K562 (cell line): ENCODE data around the gene REEP2. TPM values are rescaled to one million over a fixed set of nuclear protein-coding genes. Genes with fewer than 3 reads are reported as not detected.

Experiments
- CTBP1 ChIP-seq: fragments of 450-650 bp; IDR thresholded peaks from 2 replicates; pipeline ENCODE4 v1.6.1; 2016; ENCODE audit warnings: borderline replicate concordance
- ESRRB ChIP-seq: fragments of 250-450 bp; sonication (Bioruptor Pico); IDR thresholded peaks from 2 replicates; pipeline ENCODE4 v1.5.0; 2020; ENCODE audit warnings: mild to moderate bottlenecking, moderate library complexity, borderline replicate concordance
- POLR2A ChIP-seq: fragments of 450-650 bp; conservative IDR thresholded peaks from 2 replicates; pipeline ENCODE4 v1.6.1; 2016
- RBM22 ChIP-seq: fragments of 200-400 bp; formaldehyde crosslinking; IDR thresholded peaks from 2 replicates; pipeline ENCODE4 v1.6.1; 2018; ENCODE audit warnings: low read length, low read depth; ENCODE audit not compliant: poor library complexity, severe bottlenecking
- TAF15 ChIP-seq: fragments of 200-400 bp; formaldehyde crosslinking; IDR thresholded peaks from 2 replicates; pipeline ENCODE4 v1.6.1; 2017; ENCODE audit warnings: mild to moderate bottlenecking, low read depth, low read length, moderate library complexity
- polyA plus RNA-seq, 8 experiments: library from polyadenylated mRNA; depleted of rRNA in 4 of 8; stranded (reverse) in 5 of 8; unstranded in 3 of 8; fragments of >200 nt; fragmentation: Nextera tagmentation in 2 of 8; fragmentation: Illumina TruSeq in 1 of 8; extraction: Ambion mirVana in 2 of 8; extraction: Trizol in 1 of 8; gene quantifications; 2 replicates each; pipeline versions ENCODE4 v1.2.1 to v1.2.3, GENCODE V29; 2011 to 2014; ENCODE audit warnings: inconsistent platforms in 1 of 8, missing spikeins in 1 of 8
- total RNA-seq, 7 experiments: library from RNA; depleted of rRNA in 6 of 7; stranded (reverse); fragments of >200 nt in 6 of 7; fragmentation: Illumina TruSeq in 2 of 7; extraction: Trizol in 2 of 7; gene quantifications; 2 replicates each; pipeline versions ENCODE4 v1.2.1 to v1.2.3, GENCODE V29; 2011 to 2021; ENCODE audit warnings: low replicate concordance in 1 of 7
- TF ChIP-seq, protein P1 (sequence below), 2 experiments: fragments of 450-650 bp in 1 of 2; IDR thresholded peaks; 2 replicates each; pipeline ENCODE4 v1.6.1; 2011 to 2017; ENCODE audit warnings: low read depth in 2 of 2, antibody characterized with exemption in 1 of 2, borderline replicate concordance in 1 of 2, low read length in 1 of 2, mild to moderate bottlenecking in 1 of 2, mixed read lengths in 1 of 2; ENCODE audit not compliant: control insufficient read depth in 1 of 2
- TF ChIP-seq, protein P2 (sequence below): conservative IDR thresholded peaks from 2 replicates; pipeline ENCODE4 v1.6.1; 2011; ENCODE audit warnings: low read depth, mild to moderate bottlenecking, low read length; ENCODE audit not compliant: control insufficient read depth
- TF ChIP-seq, protein P3 (sequence below): fragments of 450-650 bp; IDR thresholded peaks from 2 replicates; pipeline ENCODE4 v1.6.1; 2016; ENCODE audit warnings: mild to moderate bottlenecking, moderate library complexity

Gene REEP2
- total and polyA plus RNA-seq, 9 of the 15 experiments (the other 6 are each of a cell fraction or from before 2014, with no cell fraction given): 0.03 to 1.1 (median 0.12) TPM; not detected in 1

DNA sequence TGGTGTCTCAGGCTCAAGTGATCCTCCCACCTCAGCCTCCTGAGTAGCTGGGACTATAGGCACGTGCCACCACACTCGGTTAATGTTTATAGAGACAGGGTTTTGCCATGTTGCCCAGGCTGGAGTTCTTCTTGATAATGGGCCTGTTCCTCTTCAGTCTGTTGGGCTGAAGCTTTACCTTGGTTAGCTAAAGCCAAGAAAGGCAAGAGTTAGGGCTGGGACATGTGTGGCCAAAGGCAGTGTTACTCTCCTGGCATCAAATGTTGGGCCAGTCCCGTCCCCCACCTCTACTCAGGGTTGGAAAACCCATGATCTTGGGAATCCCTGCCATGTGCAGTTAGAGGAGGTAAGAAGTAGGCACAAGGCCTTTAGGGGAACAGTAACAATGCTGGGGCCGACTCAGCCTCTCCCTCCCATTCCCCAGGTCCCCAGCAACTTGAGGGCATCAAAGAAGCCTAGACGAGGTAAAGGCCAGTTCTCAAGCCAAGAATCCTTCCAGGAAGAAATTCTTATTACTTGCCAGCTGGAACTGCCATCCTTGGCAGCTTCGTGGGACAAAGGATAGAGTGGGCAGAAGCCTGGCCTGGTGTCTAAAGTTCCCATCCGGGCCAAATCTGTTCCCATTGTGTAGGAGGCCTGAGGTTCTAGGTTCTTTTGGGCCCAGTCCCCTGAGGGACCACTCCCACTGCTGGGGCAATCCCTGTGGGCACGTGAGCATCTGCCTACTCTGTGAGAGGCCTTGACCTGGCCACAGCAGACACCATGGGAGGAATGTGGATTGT is 30.9 kb downstream of the REEP2 start (continued):
- TF ChIP-seq, protein P1, sequence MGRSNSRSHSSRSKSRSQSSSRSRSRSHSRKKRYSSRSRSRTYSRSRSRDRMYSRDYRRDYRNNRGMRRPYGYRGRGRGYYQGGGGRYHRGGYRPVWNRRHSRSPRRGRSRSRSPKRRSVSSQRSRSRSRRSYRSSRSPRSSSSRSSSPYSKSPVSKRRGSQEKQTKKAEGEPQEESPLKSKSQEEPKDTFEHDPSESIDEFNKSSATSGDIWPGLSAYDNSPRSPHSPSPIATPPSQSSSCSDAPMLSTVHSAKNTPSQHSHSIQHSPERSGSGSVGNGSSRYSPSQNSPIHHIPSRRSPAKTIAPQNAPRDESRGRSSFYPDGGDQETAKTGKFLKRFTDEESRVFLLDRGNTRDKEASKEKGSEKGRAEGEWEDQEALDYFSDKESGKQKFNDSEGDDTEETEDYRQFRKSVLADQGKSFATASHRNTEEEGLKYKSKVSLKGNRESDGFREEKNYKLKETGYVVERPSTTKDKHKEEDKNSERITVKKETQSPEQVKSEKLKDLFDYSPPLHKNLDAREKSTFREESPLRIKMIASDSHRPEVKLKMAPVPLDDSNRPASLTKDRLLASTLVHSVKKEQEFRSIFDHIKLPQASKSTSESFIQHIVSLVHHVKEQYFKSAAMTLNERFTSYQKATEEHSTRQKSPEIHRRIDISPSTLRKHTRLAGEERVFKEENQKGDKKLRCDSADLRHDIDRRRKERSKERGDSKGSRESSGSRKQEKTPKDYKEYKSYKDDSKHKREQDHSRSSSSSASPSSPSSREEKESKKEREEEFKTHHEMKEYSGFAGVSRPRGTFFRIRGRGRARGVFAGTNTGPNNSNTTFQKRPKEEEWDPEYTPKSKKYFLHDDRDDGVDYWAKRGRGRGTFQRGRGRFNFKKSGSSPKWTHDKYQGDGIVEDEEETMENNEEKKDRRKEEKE (IDR thresholded peaks at IDR 0.05; ENCODE audit: borderline replicate concordance in 1 of 2, control insufficient read depth in 1 of 2, low read depth in 2 of 2, low read length in 1 of 2): peak in 1 of 2 experiments; percentile 55; a peak in 2 of 4 replicates
- TF ChIP-seq, protein P2, sequence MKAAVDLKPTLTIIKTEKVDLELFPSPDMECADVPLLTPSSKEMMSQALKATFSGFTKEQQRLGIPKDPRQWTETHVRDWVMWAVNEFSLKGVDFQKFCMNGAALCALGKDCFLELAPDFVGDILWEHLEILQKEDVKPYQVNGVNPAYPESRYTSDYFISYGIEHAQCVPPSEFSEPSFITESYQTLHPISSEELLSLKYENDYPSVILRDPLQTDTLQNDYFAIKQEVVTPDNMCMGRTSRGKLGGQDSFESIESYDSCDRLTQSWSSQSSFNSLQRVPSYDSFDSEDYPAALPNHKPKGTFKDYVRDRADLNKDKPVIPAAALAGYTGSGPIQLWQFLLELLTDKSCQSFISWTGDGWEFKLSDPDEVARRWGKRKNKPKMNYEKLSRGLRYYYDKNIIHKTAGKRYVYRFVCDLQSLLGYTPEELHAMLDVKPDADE: peak; percentile 70
- TF ChIP-seq TAF15: peak; percentile 51; the same call in 1 of the 2 replicates
- TF ChIP-seq RBM22: peak; percentile 3
- TF ChIP-seq POLR2A: peak; percentile 99
- TF ChIP-seq CTBP1: peak; percentile 35; the same call in 1 of the 2 replicates
- TF ChIP-seq, protein P3, sequence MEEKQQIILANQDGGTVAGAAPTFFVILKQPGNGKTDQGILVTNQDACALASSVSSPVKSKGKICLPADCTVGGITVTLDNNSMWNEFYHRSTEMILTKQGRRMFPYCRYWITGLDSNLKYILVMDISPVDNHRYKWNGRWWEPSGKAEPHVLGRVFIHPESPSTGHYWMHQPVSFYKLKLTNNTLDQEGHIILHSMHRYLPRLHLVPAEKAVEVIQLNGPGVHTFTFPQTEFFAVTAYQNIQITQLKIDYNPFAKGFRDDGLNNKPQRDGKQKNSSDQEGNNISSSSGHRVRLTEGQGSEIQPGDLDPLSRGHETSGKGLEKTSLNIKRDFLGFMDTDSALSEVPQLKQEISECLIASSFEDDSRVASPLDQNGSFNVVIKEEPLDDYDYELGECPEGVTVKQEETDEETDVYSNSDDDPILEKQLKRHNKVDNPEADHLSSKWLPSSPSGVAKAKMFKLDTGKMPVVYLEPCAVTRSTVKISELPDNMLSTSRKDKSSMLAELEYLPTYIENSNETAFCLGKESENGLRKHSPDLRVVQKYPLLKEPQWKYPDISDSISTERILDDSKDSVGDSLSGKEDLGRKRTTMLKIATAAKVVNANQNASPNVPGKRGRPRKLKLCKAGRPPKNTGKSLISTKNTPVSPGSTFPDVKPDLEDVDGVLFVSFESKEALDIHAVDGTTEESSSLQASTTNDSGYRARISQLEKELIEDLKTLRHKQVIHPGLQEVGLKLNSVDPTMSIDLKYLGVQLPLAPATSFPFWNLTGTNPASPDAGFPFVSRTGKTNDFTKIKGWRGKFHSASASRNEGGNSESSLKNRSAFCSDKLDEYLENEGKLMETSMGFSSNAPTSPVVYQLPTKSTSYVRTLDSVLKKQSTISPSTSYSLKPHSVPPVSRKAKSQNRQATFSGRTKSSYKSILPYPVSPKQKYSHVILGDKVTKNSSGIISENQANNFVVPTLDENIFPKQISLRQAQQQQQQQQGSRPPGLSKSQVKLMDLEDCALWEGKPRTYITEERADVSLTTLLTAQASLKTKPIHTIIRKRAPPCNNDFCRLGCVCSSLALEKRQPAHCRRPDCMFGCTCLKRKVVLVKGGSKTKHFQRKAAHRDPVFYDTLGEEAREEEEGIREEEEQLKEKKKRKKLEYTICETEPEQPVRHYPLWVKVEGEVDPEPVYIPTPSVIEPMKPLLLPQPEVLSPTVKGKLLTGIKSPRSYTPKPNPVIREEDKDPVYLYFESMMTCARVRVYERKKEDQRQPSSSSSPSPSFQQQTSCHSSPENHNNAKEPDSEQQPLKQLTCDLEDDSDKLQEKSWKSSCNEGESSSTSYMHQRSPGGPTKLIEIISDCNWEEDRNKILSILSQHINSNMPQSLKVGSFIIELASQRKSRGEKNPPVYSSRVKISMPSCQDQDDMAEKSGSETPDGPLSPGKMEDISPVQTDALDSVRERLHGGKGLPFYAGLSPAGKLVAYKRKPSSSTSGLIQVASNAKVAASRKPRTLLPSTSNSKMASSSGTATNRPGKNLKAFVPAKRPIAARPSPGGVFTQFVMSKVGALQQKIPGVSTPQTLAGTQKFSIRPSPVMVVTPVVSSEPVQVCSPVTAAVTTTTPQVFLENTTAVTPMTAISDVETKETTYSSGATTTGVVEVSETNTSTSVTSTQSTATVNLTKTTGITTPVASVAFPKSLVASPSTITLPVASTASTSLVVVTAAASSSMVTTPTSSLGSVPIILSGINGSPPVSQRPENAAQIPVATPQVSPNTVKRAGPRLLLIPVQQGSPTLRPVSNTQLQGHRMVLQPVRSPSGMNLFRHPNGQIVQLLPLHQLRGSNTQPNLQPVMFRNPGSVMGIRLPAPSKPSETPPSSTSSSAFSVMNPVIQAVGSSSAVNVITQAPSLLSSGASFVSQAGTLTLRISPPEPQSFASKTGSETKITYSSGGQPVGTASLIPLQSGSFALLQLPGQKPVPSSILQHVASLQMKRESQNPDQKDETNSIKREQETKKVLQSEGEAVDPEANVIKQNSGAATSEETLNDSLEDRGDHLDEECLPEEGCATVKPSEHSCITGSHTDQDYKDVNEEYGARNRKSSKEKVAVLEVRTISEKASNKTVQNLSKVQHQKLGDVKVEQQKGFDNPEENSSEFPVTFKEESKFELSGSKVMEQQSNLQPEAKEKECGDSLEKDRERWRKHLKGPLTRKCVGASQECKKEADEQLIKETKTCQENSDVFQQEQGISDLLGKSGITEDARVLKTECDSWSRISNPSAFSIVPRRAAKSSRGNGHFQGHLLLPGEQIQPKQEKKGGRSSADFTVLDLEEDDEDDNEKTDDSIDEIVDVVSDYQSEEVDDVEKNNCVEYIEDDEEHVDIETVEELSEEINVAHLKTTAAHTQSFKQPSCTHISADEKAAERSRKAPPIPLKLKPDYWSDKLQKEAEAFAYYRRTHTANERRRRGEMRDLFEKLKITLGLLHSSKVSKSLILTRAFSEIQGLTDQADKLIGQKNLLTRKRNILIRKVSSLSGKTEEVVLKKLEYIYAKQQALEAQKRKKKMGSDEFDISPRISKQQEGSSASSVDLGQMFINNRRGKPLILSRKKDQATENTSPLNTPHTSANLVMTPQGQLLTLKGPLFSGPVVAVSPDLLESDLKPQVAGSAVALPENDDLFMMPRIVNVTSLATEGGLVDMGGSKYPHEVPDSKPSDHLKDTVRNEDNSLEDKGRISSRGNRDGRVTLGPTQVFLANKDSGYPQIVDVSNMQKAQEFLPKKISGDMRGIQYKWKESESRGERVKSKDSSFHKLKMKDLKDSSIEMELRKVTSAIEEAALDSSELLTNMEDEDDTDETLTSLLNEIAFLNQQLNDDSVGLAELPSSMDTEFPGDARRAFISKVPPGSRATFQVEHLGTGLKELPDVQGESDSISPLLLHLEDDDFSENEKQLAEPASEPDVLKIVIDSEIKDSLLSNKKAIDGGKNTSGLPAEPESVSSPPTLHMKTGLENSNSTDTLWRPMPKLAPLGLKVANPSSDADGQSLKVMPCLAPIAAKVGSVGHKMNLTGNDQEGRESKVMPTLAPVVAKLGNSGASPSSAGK: peak; percentile 19; the same call in 1 of the 2 replicates
- TF ChIP-seq ESRRB (CRISPR knock-in tag): peak; percentile 64
